ENCODE data around the gene SEC63.

GRCh38 chr6:107942142-107942541 is 15.9 kb downstream of the SEC63 start:
- no peak for TF ChIP-seq CTCF (IDR thresholded peaks at IDR 0.05)
- no peak for TF ChIP-seq POLR2A (IDR thresholded peaks at IDR 0.05; ENCODE audit: low read depth)
- TF ChIP-seq EP300 (IDR thresholded peaks at IDR 0.05): no peak
- TF ChIP-seq POLR2AphosphoS5 (IDR thresholded peaks at IDR 0.05): no peak

Data from esophagus muscularis mucosa (tissue), 4 donors.